DOHH2 (cell line): ENCODE measurements around the gene KDM7A.

ENCODE experiments used
- H3F3A ChIP-seq: fragments of 200-600 bp; sonication (generic), shearing (Covaris generic); 2 replicates; pipeline ENCODE4 v1.6.0; 2016; ENCODE audit warnings: antibody characterized with exemption, mild to moderate bottlenecking; ENCODE audit not compliant: control insufficient read depth, insufficient read depth
- H3K27ac ChIP-seq: fragments of 200-600 bp; sonication (generic); 2 replicates; pipeline ENCODE4 v1.5.1; 2014; ENCODE audit warnings: low read depth, mild to moderate bottlenecking, low read length, moderate library complexity
- H3K27me3 ChIP-seq: fragments of 200-600 bp; sonication (generic); 2 replicates; pipeline ENCODE4 v1.6.1; 2014; ENCODE audit warnings: mild to moderate bottlenecking, low read length, mixed read lengths; ENCODE audit not compliant: control insufficient read depth
- H3K36me3 ChIP-seq: fragments of 200-600 bp; sonication (generic); 2 replicates; pipeline ENCODE4 v1.6.1; 2014; ENCODE audit warnings: mild to moderate bottlenecking, low read length, moderate library complexity, mixed read lengths; ENCODE audit not compliant: control insufficient read depth
- H3K4me1 ChIP-seq: fragments of 200-600 bp; sonication (generic); 2 replicates; pipeline ENCODE4 v1.6.1; 2014; ENCODE audit warnings: mild to moderate bottlenecking, low read length, mixed read lengths; ENCODE audit not compliant: control insufficient read depth
- H3K4me2 ChIP-seq: fragments of 200-600 bp; sonication (generic); 2 replicates; pipeline ENCODE4 v1.6.0; 2014; ENCODE audit warnings: mild to moderate bottlenecking, low read length, moderate library complexity
- H3K4me3 ChIP-seq: fragments of 200-600 bp; sonication (generic); 2 replicates; pipeline ENCODE4 v1.5.1; 2014; ENCODE audit warnings: mild to moderate bottlenecking, low read length, mixed read lengths
- H3K79me2 ChIP-seq: fragments of 200-600 bp; sonication (generic); 2 replicates; pipeline ENCODE4 v1.6.1; 2014; ENCODE audit warnings: mild to moderate bottlenecking, low read length, mixed read lengths; ENCODE audit not compliant: control insufficient read depth
- H3K9me2 ChIP-seq: fragments of 200-600 bp; sonication (generic); replicated peaks from 2 replicates; pipeline ENCODE4 v1.6.1; 2014; ENCODE audit warnings: mild to moderate bottlenecking, low read length, mixed read lengths; ENCODE audit not compliant: control insufficient read depth
- H3K9me3 ChIP-seq: fragments of 200-600 bp; sonication (generic); 2 replicates; pipeline ENCODE4 v1.6.1; 2014; ENCODE audit warnings: antibody characterized with exemption, low read length, mixed read lengths; ENCODE audit not compliant: control insufficient read depth, insufficient read depth
- H4K20me1 ChIP-seq: fragments of 200-600 bp; sonication (generic); 2 replicates; pipeline ENCODE4 v1.6.0; 2014; ENCODE audit warnings: low read depth, mild to moderate bottlenecking, antibody characterized with exemption, low read length, moderate library complexity; ENCODE audit not compliant: control insufficient read depth, insufficient read depth
- EZH2phosphoT487 ChIP-seq: fragments of 200-600 bp; sonication (generic); IDR thresholded peaks from 2 replicates; pipeline ENCODE4 v1.6.1; 2017; ENCODE audit warnings: borderline replicate concordance, mild to moderate bottlenecking, antibody characterized with exemption, low read length, moderate library complexity, mixed read lengths
- TF ChIP-seq, protein P1 (sequence below): fragments of 200-600 bp; sonication (generic); IDR thresholded peaks from one replicate; pipeline ENCODE4 v1.5.1; 2014; ENCODE audit warnings: antibody characterized with exemption, mild to moderate bottlenecking, low read depth, low read length; ENCODE audit not compliant: poor library complexity, severe bottlenecking

Gene KDM7A

DNA sequence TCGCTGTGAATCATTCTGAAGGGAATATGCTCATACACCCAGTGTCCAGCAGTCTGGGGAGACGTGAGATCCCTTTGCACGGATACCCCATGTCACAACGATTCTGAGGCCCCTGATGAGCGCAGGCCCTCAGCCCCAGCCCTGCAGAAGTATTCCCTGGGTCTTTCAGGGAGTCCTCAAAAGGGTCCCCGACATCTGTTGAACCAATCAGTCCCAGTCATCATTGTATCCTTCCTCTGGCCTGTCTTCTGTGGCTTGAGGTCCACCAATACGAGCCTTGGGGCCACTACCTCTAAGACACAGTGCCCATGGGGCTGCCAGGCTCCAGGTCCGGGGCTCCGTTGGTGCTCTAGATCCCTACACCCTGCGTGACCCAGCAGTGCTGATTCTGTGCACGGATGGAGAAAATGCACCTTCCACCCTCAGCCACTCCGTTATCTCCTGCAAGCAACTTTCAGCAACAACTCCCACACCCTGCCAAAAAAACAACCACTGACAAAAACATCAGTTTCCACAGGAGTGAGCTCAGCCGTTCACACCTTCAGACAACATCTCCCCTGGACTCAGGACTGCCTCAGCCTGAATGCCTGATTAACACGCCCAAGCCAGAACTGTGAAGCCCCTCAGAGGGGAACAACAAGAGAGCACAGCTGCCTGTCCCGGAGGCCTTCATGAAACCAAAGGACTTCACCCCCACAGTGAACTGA lies 46.9 kb upstream of the KDM7A start:
- H3K27me3 ChIP-seq, result no peaks in the 10 kb centered on the region
- peak overlapping the region; percentile 76 for H3K4me2 ChIP-seq
- TF ChIP-seq EZH2phosphoT487, result no peak
- TF ChIP-seq, protein P1, sequence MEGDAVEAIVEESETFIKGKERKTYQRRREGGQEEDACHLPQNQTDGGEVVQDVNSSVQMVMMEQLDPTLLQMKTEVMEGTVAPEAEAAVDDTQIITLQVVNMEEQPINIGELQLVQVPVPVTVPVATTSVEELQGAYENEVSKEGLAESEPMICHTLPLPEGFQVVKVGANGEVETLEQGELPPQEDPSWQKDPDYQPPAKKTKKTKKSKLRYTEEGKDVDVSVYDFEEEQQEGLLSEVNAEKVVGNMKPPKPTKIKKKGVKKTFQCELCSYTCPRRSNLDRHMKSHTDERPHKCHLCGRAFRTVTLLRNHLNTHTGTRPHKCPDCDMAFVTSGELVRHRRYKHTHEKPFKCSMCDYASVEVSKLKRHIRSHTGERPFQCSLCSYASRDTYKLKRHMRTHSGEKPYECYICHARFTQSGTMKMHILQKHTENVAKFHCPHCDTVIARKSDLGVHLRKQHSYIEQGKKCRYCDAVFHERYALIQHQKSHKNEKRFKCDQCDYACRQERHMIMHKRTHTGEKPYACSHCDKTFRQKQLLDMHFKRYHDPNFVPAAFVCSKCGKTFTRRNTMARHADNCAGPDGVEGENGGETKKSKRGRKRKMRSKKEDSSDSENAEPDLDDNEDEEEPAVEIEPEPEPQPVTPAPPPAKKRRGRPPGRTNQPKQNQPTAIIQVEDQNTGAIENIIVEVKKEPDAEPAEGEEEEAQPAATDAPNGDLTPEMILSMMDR, result no peak
- H3K27ac ChIP-seq, result peak overlapping the region; percentile 67
- H4K20me1 ChIP-seq, result no peaks in the 10 kb centered on the region
- no peaks in the 10 kb centered on the region for H3K9me2 ChIP-seq
- H3K9me3 ChIP-seq, result no peaks in the 10 kb centered on the region
- peak overlapping the region; percentile 63 for H3K4me3 ChIP-seq
- H3K4me1 ChIP-seq, result peaks cover 73% of the 10 kb centered on the region
- no peaks in the 10 kb centered on the region for H3K79me2 ChIP-seq
- no peaks in the 10 kb centered on the region for H3K36me3 ChIP-seq
- peaks cover 15% of the 10 kb centered on the region for H3F3A ChIP-seq

DNA sequence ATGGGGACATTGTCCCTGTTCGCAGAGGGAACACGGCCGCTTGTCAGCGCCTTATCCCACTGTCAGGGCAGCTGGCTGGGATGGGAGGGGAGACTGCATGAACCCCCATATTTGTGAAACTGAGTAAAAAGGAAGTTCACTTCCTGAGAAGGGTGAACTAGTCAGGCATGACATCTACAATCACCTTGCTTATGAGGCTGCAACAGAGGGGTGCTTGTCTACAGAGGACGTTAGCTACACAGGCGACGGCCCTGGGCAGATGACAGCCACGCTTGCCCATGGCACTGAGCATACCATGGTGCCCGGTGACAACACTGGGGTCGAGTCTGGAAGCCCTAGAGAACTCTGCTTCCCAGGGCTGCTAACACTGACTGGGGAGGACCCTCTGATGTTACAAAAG lies 46.0 kb upstream of the KDM7A start:
- H3K79me2 ChIP-seq, result no peaks in the 10 kb centered on the region
- peak overlapping the region; percentile 67 for H3K27ac ChIP-seq
- peaks cover 9% of the 10 kb centered on the region for H3F3A ChIP-seq
- H3K4me1 ChIP-seq, result peaks cover 65% of the 10 kb centered on the region
- no peaks in the 10 kb centered on the region for H3K27me3 ChIP-seq
- H3K9me3 ChIP-seq, result peaks cover 7% of the 10 kb centered on the region; the same call in 1 of the 2 replicates
- TF ChIP-seq EZH2phosphoT487, result no peak
- TF ChIP-seq, protein P1, result no peak
- H3K9me2 ChIP-seq, result no peaks in the 10 kb centered on the region
- no peaks in the 10 kb centered on the region for H3K36me3 ChIP-seq
- H3K4me3 ChIP-seq, result peak overlapping the region; percentile 63
- H4K20me1 ChIP-seq, result no peaks in the 10 kb centered on the region
- H3K4me2 ChIP-seq, result peak overlapping the region; percentile 76

DNA sequence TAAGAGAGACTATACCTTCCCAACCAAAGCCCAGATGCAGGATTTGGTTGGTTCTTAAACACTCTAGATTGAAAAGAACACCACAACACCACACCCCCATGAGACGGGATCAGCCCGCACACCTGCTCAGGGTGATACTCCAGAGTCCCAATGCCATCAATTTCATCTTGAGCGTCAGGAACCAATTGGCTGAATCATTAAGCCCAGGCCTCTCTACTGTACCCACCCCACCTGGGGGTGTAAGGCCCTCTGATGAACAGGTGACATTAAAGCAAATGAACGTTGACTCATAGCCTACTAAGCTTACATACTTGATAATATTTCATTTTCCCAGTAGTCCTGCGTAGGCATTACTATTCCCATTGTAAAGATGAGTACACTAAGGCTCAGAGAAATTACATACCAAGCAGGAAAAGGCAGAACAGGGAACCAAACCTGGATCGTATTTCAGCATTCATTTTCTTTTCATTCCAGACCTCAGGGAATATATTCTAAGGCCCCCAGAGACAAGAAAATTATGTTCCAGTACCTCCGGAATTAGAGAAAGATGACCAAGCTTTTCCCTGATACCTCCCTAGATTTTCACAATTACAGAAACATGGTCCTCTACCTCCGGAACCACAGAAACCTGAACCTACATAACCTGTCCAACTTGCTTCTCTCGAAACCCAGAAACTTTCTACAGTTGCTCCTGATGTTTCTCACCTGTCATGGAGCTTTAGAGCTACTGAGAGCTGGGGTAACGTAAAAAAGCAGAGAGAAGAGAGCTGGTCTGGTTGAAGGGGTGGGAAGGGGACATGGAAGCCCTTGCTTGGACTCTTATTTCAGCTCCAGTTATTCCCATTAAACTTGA lies 43.1 kb upstream of the KDM7A start:
- H3F3A ChIP-seq, result peaks cover 11% of the 10 kb centered on the region
- H3K9me2 ChIP-seq, result no peaks in the 10 kb centered on the region
- no peaks in the 10 kb centered on the region for H3K79me2 ChIP-seq
- H3K9me3 ChIP-seq, result peaks cover 8% of the 10 kb centered on the region; the same call in 1 of the 2 replicates
- no peaks in the 10 kb centered on the region for H3K36me3 ChIP-seq
- H3K27me3 ChIP-seq, result no peaks in the 10 kb centered on the region
- H3K4me1 ChIP-seq, result peaks cover 52% of the 10 kb centered on the region
- H4K20me1 ChIP-seq, result no peaks in the 10 kb centered on the region
- no peak for TF ChIP-seq EZH2phosphoT487
- TF ChIP-seq, protein P1, result no peak
- no peak overlapping the region for H3K4me2 ChIP-seq
- H3K27ac ChIP-seq, result no peak overlapping the region
- no peak overlapping the region for H3K4me3 ChIP-seq
